Prostate gland (tissue), 2 donors: ENCODE data around the gene DEFB112.

Experiments
- CTCF ChIP-seq, 4 experiments: fragments of 200-600 bp in 2 of 4; fragments of 450-650 bp in 2 of 4; sonication (generic) in 2 of 4; IDR thresholded peaks; 1 replicate in 3 of 4; 2 replicates in 1 of 4; pipeline ENCODE4 v1.5.1; 2016 to 2019; ENCODE audit warnings: antibody characterized with exemption in 4 of 4, mild to moderate bottlenecking in 2 of 4, moderate library complexity in 2 of 4
- POLR2A ChIP-seq: fragments of 450-650 bp; IDR thresholded peaks from one replicate; pipeline ENCODE4 v1.6.1; 2016; ENCODE audit warnings: antibody characterized with exemption, mild to moderate bottlenecking
- POLR2AphosphoS5 ChIP-seq: sonication (generic); formaldehyde crosslinking; IDR thresholded peaks from one replicate; pipeline ENCODE4 v1.6.1; 2017; ENCODE audit warnings: antibody characterized with exemption

GRCh38 chr6:50087231-50087954, 37.7 kb upstream of the DEFB112 start:
- TF ChIP-seq CTCF (IDR thresholded peaks at IDR 0.05) (no peak), POLR2A (no peak), POLR2AphosphoS5 (no peak)
